Caco-2 (cell line): ENCODE measurements around the gene LRRC38. TPM values are rescaled to one million over a fixed set of nuclear protein-coding genes. Genes with fewer than 3 reads are reported as not detected.

Experiments used
- BruUV-seq: library from RNA; stranded (reverse); fragments of 400-500 nt; replicated peaks from 2 replicates; lab custom pipeline; 2021; lab: Mats Ljungman, UMichigan
- CTCF ChIA-PET: fragments of 300-600 bp; sonication (Branson Sonifier 250); formaldehyde crosslinking; loops from one replicate; lab custom pipeline; 2022; ENCODE audit warnings: antibody characterized with exemption; lab: Charles Lee
- POLR2A ChIA-PET: fragments of 300-600 bp; sonication (Branson Sonifier 250); formaldehyde crosslinking; loops from one replicate; lab custom pipeline; 2022; ENCODE audit warnings: antibody characterized with exemption; lab: Charles Lee
- DNase-seq, 2 experiments: peaks; one replicate each; pipeline versions ENCODE4 v3.0.0 to v3.0.0-alpha.2; 2020 to 2022
- H3K27me3 ChIP-seq: replicated peaks from 2 replicates; pipeline ENCODE4 v1.6.0; 2011; ENCODE audit warnings: low read length; ENCODE audit not compliant: control insufficient read depth, insufficient read depth
- H3K36me3 ChIP-seq: 2 replicates; pipeline ENCODE4 v1.5.1; 2011; ENCODE audit warnings: low read length; ENCODE audit not compliant: control insufficient read depth, insufficient read depth
- H3K4me1 ChIP-seq: fragments of 250-450 bp; sonication (Bioruptor Pico); 2 replicates; pipeline ENCODE4 v1.5.1; 2020; ENCODE audit warnings: mild to moderate bottlenecking
- H3K4me3 ChIP-seq: 2 replicates; pipeline ENCODE4 v1.5.1; 2011; ENCODE audit warnings: low read depth, mild to moderate bottlenecking, control low read depth, low read length
- H3K9me3 ChIP-seq: fragments of 250-450 bp; sonication (Bioruptor Pico); 2 replicates; pipeline ENCODE4 v1.5.1; 2020; ENCODE audit warnings: mild to moderate bottlenecking, moderate library complexity
- H3K27ac Mint-ChIP-seq: one replicate; pipeline ENCODE4 v1.8.0; 2022; ENCODE audit warnings: mixed read lengths; ENCODE audit not compliant: unreplicated experiment
- H3K27me3 Mint-ChIP-seq: one replicate; pipeline ENCODE4 v1.8.0; 2022; ENCODE audit warnings: mixed read lengths; ENCODE audit not compliant: insufficient read depth, unreplicated experiment
- H3K36me3 Mint-ChIP-seq: one replicate; pipeline ENCODE4 v1.8.0; 2022; ENCODE audit warnings: mild to moderate bottlenecking, mixed read lengths; ENCODE audit not compliant: insufficient read depth, unreplicated experiment
- H3K4me1 Mint-ChIP-seq: one replicate; pipeline ENCODE4 v1.8.0; 2022; ENCODE audit warnings: low read depth, mixed read lengths; ENCODE audit not compliant: unreplicated experiment
- H3K4me3 Mint-ChIP-seq: one replicate; pipeline ENCODE4 v1.8.0; 2022; ENCODE audit warnings: mild to moderate bottlenecking, moderate library complexity, mixed read lengths; ENCODE audit not compliant: unreplicated experiment
- H3K9me3 Mint-ChIP-seq: one replicate; pipeline ENCODE4 v1.8.0; 2022; ENCODE audit warnings: mixed read lengths; ENCODE audit not compliant: unreplicated experiment
- intact Hi-C: fragments of 100-400 bp; cut with micrococcal nuclease; formaldehyde crosslinking; loops from one replicate; pipeline ENCODE4 v1.10.0; 2022; ENCODE audit not compliant: unreplicated experiment
- total RNA-seq: library from RNA; stranded (reverse); gene quantifications from 2 replicates; pipeline ENCODE4 v1.2.3, GENCODE V29; 2022
- TF ChIP-seq, protein P1 (sequence below), 2 experiments: fragments of 200-600 bp in 1 of 2; IDR thresholded peaks; 1 replicate in 1 of 2; 2 replicates in 1 of 2; pipeline versions ENCODE4 v1.5.1 to v1.8.0; 2011 to 2022; ENCODE audit warnings: antibody characterized with exemption in 1 of 2, control low read depth in 1 of 2, inconsistent platforms in 1 of 2, low read depth in 1 of 2, low read length in 1 of 2, mild to moderate bottlenecking in 1 of 2, moderate library complexity in 1 of 2; ENCODE audit not compliant: insufficient read depth in 1 of 2, severe bottlenecking in 1 of 2, unreplicated experiment in 1 of 2

Gene LRRC38
- total RNA-seq, 1 experiment from 2014 or later: not detected

DNA sequence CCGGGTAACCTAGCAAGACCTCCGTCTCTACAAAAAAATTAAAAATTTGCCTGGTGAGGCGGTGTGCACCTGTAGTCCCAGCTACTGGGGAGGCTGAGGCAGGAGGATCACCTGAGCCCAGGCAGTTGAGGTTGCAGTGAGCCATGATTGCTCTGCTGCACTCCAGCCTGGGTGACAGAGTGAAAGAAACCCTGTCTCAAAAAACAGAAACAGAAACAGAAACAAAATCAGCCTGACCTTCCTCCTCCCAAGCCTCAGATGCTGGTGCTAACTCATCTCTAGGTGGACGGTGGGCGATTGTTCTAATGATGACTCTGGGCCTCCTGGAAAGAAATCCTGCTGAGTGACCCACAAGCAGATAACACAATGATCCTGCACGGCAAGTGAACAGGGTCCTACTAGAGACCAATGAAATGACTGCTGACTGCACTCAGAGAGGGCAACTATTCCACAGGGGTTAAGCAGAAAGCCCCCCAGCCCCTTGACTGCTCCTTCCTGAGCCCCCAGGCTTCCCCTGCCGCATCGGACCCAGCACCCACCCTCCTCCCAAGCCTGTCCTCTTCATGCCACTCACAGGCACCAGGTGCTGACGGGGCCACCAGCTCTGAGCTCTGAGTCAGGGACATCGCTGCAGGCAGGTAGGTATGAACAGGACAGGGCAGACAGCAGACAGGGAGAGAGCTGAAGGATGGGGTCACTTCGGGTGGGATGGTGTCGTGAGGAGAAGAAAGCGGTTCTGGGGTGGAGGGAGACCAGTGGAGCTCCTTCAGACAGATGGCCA is 27.8 kb upstream of the LRRC38 start:
- Mint-ChIP-seq H3K4me3 (no peak overlapping the region), H3K4me1 (no peaks in the 10 kb centered on the region), H3K27me3 (no peaks in the 10 kb centered on the region), H3K9me3 (no peaks in the 10 kb centered on the region), H3K27ac (no peak overlapping the region), H3K36me3 (no peaks in the 10 kb centered on the region)
- Histone ChIP-seq H3K4me3 (no peak overlapping the region), H3K4me1 (no peaks in the 10 kb centered on the region), H3K27me3 (no peaks in the 10 kb centered on the region), H3K36me3 (no peaks in the 10 kb centered on the region), H3K9me3 (no peaks in the 10 kb centered on the region)
- CTCF ChIA-PET: no interaction called here
- DNase-seq: no peak
- intact Hi-C loops: no loop called here
- TF ChIP-seq, protein P1, sequence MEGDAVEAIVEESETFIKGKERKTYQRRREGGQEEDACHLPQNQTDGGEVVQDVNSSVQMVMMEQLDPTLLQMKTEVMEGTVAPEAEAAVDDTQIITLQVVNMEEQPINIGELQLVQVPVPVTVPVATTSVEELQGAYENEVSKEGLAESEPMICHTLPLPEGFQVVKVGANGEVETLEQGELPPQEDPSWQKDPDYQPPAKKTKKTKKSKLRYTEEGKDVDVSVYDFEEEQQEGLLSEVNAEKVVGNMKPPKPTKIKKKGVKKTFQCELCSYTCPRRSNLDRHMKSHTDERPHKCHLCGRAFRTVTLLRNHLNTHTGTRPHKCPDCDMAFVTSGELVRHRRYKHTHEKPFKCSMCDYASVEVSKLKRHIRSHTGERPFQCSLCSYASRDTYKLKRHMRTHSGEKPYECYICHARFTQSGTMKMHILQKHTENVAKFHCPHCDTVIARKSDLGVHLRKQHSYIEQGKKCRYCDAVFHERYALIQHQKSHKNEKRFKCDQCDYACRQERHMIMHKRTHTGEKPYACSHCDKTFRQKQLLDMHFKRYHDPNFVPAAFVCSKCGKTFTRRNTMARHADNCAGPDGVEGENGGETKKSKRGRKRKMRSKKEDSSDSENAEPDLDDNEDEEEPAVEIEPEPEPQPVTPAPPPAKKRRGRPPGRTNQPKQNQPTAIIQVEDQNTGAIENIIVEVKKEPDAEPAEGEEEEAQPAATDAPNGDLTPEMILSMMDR (IDR thresholded peaks at IDR 0.05; ENCODE audit: insufficient read depth in 1 of 2, low read depth in 1 of 2, low read length in 1 of 2, severe bottlenecking in 1 of 2, unreplicated experiment in 1 of 2): no peak
- POLR2A ChIA-PET: no interaction called here
- no TSS peak for BruUV-seq

- no peak overlapping the region for H3K4me3 Mint-ChIP-seq
- no TSS peak for BruUV-seq
- no peaks in the 10 kb centered on the region for H3K27me3 ChIP-seq
- no peaks in the 10 kb centered on the region for H3K27me3 Mint-ChIP-seq
- TF ChIP-seq, protein P1 (IDR thresholded peaks at IDR 0.05; ENCODE audit: insufficient read depth in 1 of 2, low read depth in 1 of 2, low read length in 1 of 2, severe bottlenecking in 1 of 2, unreplicated experiment in 1 of 2): no peak
- no peaks in the 10 kb centered on the region for H3K36me3 ChIP-seq
- H3K4me3 ChIP-seq: no peak overlapping the region
- POLR2A ChIA-PET: no interaction called here
- H3K27ac Mint-ChIP-seq: no peak overlapping the region
- CTCF ChIA-PET: no interaction called here
- H3K4me1 Mint-ChIP-seq: no peaks in the 10 kb centered on the region
- no peaks in the 10 kb centered on the region for H3K9me3 Mint-ChIP-seq
- H3K9me3 ChIP-seq: no peaks in the 10 kb centered on the region
- no peaks in the 10 kb centered on the region for H3K36me3 Mint-ChIP-seq
- H3K4me1 ChIP-seq: no peaks in the 10 kb centered on the region
- intact Hi-C loops: no loop called here
- no peak for DNase-seq
Measured at GRCh38 chr1:13540866-13541265, 27.1 kb upstream of the LRRC38 start.

DNA sequence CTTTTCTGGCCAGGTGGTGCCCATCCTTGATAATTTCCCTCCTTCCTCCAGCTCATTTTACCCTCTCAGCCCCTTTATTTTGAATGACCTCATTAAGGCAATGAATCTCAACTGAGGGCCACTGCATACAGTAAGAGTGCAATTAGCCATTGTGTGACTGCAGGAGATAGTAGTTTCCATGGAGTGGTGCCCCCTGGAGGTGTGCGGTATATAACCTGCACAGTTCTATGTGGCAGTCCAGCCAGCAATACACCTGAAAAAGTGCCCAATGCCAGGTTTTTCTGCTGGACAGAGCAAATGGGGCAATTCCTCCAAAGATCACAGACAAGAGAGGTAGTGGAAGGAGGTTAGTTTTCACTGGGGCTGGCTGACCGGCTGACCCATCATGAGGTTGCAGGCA is 25.9 kb upstream of the LRRC38 start:
- H3K9me3 ChIP-seq: no peaks in the 10 kb centered on the region
- TF ChIP-seq, protein P1 (IDR thresholded peaks at IDR 0.05; ENCODE audit: insufficient read depth in 1 of 2, low read depth in 1 of 2, low read length in 1 of 2, severe bottlenecking in 1 of 2, unreplicated experiment in 1 of 2): no peak
- no peaks in the 10 kb centered on the region for H3K36me3 Mint-ChIP-seq
- ChIA-PET POLR2A (no interaction called here), CTCF (no interaction called here)
- no peaks in the 10 kb centered on the region for H3K4me1 Mint-ChIP-seq
- no peaks in the 10 kb centered on the region for H3K9me3 Mint-ChIP-seq
- no peak overlapping the region for H3K4me3 ChIP-seq
- no peak for DNase-seq
- intact Hi-C loops: no loop called here
- no peaks in the 10 kb centered on the region for H3K27me3 Mint-ChIP-seq
- H3K4me1 ChIP-seq: no peaks in the 10 kb centered on the region
- no TSS peak for BruUV-seq
- no peaks in the 10 kb centered on the region for H3K36me3 ChIP-seq
- no peak overlapping the region for H3K4me3 Mint-ChIP-seq
- no peaks in the 10 kb centered on the region for H3K27me3 ChIP-seq
- no peak overlapping the region for H3K27ac Mint-ChIP-seq
